Suppressor macrophage treated with lipopolysaccharide for 1 hour (primary cell): Measurements from ENCODE around the gene ITGA1.
A peak's percentile ranks its signal among the peaks of the same experiment; 100 is the strongest.

Experiments
- DNase-seq, 3 donors: peaks; one replicate each; pipeline ENCODE4 v3.0.0-alpha.2; 2020 to 2022

ITGA1 gene

GRCh38 chr5:52906343-52906742, 118.6 kb downstream of the ITGA1 start:
- DNase-seq: no peak

- no peak for DNase-seq
These were observed 119.1 kb downstream of the ITGA1 start for GRCh38 chr5:52906845-52907244.

- DNase-seq: no peak
These were observed 121.5 kb downstream of the ITGA1 start for GRCh38 chr5:52909192-52909591.

DNA sequence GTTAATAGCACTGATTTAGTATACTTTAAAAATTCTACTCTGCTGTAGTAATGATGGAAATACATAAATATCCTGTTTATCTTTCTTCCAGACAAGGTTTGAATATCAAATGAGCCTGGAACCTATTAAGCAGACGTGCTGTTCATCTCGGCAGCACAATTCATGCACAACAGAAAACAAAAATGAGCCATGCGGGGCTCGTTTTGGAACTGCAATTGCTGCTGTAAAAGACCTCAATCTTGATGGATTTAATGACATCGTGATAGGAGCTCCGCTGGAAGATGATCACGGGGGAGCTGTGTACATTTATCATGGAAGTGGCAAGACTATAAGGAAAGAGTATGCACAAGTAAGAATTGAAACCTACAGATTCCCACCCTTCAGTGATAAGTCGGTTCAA, 122.4 kb downstream of the ITGA1 start:
- DNase-seq: no peak

GRCh38 chr5:52915176-52915875, 127.6 kb downstream of the ITGA1 start:
- DNase-seq: peak; percentile 70 to 84 (median 76)

- no peak for DNase-seq
These were observed 133.2 kb downstream of the ITGA1 start for GRCh38 chr5:52920929-52921328.

DNA sequence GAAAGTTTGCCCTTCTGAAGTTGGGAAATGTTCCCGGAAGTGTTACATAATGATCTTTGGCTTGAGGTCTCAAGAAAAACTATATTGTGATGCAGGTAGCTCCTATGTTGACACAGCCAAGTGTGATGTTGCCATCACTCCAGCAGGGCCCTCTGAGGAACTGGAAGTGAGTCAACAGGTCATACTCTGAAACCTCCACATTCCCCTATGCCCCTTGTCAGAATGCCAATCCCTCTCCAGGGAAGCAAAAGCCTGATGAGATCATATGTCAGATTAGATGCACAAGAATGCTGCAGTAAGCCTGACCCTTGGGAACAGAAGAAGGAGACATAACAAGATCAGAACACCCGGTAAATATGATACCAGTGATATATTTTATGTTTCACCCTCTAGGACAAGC, 134.7 kb downstream of the ITGA1 start:
- DNase-seq: peak in 2 of 3 donors; percentile 20 to 37

GRCh38 chr5:52924456-52924855, 136.7 kb downstream of the ITGA1 start:
- no peak for DNase-seq

- DNase-seq: no peak
These were observed 137.3 kb downstream of the ITGA1 start for GRCh38 chr5:52925001-52925400.

DNA sequence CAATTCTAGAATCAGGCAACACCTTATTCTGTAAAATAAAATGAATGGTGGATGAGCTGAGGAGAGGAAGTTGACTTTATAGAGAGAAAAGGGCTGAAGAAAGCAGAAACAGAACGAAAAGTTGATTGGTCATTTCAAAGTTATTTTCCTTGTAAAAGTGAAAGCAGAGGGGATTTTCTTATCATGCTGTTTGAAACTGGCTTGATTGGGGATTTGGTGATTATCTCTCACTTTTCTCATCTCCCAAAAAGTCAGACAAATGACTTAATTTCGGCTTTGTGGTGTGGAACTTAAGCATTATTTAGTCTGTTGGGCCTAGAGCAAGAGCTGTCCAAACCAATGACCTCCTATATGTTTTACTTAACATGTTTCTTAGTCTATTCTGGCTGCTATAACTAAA, 141.0 kb downstream of the ITGA1 start:
- DNase-seq: no peak

DNA sequence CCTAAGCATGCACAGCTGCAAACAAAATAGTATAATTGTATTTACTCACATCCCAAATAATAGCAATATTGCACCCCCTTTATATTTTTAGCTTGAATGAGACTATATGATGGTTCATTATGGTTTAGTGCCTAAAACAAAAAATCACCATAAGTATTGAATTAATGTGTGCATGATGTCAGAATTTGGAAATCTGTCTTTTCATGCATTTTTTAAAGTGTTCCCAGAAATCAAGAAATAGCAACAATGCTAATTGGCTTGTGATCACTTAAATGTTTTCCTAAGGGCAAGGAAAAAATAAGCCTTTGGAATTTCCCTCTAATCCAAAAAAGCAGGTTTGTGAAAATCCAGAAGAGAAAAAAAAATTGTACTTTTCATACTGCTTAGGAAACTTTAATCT, 150.5 kb downstream of the ITGA1 start:
- DNase-seq: no peak

GRCh38 chr5:52943285-52943684, 155.6 kb downstream of the ITGA1 start:
- peak in 1 of 3 donors; percentile 10 for DNase-seq

DNA sequence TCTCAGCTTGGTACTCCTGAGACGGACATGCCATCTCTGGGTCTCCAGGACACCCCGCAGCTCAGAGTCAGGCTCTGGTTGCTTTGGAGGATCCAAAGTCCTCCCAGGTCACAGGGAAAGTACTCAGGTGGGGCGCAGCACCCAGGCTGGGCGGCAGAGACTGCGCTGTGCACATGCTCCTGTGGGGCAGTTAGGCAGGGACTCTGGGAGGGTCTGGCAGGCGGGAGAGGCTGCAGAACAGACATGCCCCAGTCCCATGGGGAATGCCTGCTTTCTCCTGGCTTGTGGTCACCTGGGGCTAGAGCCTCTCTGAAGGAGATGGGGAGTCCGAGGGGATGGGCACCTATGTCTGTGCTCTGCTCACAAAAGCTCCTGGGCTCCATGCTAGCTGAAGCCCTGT, 156.1 kb downstream of the ITGA1 start:
- DNase-seq: no peak

GRCh38 chr5:52945040-52945439, 157.3 kb downstream of the ITGA1 start:
- DNase-seq: no peak

GRCh38 chr5:52947208-52947607, 159.5 kb downstream of the ITGA1 start:
- no peak for DNase-seq

GRCh38 chr5:52947851-52948250, 160.1 kb downstream of the ITGA1 start:
- no peak for DNase-seq

GRCh38 chr5:52948418-52949076, 160.8 kb downstream of the ITGA1 start:
- DNase-seq: peak; percentile 71 to 83 (median 78)

GRCh38 chr5:52950686-52951085, 163.0 kb downstream of the ITGA1 start:
- DNase-seq: no peak

DNA sequence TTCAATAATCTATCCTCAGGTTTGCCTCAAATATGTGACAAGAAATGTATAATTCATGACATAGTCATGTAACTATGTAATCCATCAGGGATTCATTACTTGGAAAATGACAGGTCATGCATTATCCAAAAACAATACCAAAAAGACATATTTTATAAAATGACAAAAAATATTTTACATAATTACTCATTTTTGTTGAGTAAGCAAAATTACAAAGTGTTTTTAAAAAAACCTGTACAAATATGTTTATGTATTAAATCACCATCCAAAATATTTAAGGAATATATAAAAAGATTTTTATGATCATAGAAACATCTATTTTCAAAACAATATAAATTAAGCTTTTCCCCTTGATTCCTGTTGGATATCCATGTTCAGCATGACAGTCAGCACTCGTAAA, 164.8 kb downstream of the ITGA1 start:
- DNase-seq: no peak

DNA sequence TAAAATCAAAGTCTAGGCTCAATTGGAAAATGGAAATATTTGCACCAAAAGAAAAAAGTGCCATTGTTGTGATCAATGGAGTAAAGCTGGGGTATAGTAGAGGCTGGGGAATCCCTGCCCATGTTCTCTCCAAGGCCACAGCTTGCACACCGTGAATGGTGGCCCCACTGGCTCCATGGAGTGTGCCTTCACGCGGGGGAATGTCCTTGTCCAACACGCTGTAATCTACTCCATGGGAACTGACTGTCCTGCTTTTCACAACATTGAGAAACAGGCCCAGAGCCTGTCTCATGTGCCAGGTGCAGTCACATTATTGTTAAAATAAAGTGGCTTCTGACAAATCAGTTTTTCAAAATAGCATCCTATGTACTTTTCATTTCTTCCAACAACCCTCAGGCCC, 168.3 kb downstream of the ITGA1 start:
- no peak for DNase-seq

DNA sequence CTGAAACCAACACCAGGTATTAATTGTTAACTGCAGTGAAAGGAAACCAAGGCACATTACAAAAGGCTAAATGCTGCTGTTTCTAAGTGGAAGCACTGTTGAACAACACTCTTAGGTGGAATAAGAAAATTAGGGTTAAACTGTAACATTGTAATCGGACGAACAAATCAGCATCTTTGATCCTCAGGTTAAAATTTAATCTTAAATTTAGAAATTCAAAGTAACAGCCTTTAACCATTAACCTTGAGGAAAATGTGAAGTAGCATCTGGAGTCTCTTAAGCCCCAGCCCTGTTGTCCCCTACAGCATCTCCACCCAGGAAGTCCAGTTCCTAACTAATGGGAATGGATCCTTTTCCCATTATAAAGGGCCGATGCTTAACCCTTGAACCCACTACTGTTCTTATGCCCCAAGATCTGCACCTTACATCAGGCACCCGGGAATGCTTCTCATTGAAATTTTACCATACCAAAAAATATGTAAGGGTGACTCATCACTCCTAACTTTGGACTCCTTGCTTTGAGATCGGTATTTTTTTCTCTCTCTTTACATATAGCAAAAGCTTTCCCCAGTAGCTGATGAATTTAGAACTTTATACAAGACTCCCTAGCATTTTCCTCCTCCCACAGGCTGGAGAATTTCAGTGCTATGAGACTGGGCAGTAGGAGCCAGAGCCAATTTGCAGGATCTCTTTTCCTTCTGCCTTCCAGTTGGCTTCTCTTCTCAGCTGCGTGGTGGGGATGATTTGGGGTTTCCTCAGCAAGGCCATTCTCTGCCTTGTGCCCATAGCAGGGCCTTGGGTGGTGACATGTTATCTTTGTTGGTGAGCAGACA, 169.4 kb downstream of the ITGA1 start:
- DNase-seq: no peak

DNA sequence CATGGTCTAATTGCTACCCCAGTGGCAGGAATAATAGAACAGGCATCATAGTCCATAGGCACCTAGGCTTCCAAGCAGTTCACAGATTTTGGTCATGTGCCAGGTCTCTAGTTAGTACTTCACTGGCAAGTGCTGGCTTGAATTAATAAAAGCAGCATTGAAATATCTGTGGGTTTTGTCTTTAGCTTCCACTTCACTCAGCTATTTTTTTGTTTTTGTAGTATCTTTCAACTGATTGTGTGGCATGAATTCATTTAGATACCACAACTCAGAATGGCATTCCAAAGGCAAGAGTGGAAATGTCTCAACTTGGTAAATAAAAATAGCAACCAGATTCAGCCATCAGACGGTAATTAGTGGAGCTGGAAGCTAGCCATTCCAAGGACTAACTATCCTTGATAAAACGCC, 173.6 kb downstream of the ITGA1 start:
- no peak for DNase-seq

GRCh38 chr5:52963636-52964035, 175.9 kb downstream of the ITGA1 start:
- DNase-seq: no peak

DNA sequence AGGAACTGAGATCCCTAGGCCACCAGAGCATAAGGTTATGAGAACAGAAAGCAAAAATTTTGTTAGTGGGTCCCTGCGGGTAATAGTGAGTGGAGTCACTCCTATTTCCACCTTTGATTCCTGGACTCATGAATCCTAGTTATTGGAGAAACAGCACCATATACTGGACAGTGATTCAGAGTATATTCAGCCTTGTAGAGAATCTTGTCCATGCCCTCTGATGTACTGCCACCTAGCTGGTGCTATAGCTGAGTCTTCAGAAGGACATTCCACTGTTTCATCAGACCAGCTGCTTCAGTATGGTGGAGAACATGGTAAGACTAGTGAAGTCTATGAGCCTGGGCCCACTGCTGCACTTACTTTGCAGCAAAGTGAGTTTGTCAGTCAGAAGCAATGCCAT, 176.4 kb downstream of the ITGA1 start:
- peak in 1 of 3 donors; percentile 27 for DNase-seq
